ENCODE data around the gene CLASP1.

CLASP1 gene

DNA sequence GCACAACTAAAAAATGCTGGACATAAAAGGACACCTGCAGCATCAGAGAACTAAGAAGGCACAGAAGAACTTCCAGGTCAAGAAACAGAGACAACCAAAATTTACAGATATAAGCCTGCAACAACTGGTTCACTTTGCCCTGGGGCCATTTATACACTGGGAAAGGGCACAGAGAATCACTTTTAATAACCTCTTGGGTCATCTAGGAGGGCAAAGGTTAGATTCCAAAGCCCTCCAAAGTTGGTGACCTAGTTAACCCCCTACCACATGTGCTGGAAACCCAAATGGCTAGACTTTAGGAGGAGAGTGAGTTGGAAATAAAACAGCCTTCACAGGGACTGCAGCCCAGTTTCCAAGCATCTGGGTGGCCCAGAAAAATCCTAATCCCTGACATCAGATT, 115.3 kb downstream of the CLASP1 start:
- TF ChIP-seq, protein P1, sequence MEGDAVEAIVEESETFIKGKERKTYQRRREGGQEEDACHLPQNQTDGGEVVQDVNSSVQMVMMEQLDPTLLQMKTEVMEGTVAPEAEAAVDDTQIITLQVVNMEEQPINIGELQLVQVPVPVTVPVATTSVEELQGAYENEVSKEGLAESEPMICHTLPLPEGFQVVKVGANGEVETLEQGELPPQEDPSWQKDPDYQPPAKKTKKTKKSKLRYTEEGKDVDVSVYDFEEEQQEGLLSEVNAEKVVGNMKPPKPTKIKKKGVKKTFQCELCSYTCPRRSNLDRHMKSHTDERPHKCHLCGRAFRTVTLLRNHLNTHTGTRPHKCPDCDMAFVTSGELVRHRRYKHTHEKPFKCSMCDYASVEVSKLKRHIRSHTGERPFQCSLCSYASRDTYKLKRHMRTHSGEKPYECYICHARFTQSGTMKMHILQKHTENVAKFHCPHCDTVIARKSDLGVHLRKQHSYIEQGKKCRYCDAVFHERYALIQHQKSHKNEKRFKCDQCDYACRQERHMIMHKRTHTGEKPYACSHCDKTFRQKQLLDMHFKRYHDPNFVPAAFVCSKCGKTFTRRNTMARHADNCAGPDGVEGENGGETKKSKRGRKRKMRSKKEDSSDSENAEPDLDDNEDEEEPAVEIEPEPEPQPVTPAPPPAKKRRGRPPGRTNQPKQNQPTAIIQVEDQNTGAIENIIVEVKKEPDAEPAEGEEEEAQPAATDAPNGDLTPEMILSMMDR (IDR thresholded peaks at IDR 0.05; ENCODE audit: extremely low read depth, missing control alignments), result no peak

GRCh38 chr2:121532894-121533293, 116.4 kb downstream of the CLASP1 start:
- TF ChIP-seq, protein P1 (IDR thresholded peaks at IDR 0.05; ENCODE audit: extremely low read depth, missing control alignments), result no peak
- DNase-seq (ENCODE audit: low spot score), result no peak

More for the DNA sequence above, 115.3 kb downstream of the CLASP1 start:
- DNase-seq (ENCODE audit: low spot score), result no peak

- TF ChIP-seq, protein P1 (IDR thresholded peaks at IDR 0.05; ENCODE audit: extremely low read depth, missing control alignments), result no peak
- no peak for DNase-seq (ENCODE audit: low spot score)
These were observed 116.9 kb downstream of the CLASP1 start for GRCh38 chr2:121532347-121532766.

DNA sequence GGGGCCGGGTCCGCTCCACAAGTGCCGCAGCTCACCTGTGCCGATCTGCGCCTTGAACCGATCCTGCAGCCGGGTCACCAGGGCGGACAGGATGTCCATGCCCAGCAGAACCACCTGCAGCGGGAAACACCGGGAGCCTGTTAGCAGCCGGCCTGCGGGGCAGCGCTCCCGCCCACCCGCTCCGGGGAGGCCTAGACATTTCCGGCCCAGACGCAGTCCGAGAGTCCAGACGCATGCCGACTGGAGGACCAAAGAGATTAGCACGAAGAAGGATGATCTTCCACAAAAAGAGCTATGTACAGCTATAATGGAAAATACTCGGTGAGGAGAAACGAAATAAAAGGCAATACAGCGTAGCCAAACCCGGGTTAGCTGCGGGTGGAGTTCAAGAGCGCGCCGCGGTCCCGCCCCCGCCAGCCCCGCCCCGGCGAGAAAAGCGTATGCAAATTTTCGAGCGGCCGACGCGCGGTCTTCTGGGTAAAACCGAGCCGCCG, 119.0 kb downstream of the CLASP1 start:
- peak; percentile 85 for DNase-seq (ENCODE audit: low spot score)
- TF ChIP-seq, protein P1 (IDR thresholded peaks at IDR 0.05; ENCODE audit: extremely low read depth, missing control alignments), result no peak

DNA sequence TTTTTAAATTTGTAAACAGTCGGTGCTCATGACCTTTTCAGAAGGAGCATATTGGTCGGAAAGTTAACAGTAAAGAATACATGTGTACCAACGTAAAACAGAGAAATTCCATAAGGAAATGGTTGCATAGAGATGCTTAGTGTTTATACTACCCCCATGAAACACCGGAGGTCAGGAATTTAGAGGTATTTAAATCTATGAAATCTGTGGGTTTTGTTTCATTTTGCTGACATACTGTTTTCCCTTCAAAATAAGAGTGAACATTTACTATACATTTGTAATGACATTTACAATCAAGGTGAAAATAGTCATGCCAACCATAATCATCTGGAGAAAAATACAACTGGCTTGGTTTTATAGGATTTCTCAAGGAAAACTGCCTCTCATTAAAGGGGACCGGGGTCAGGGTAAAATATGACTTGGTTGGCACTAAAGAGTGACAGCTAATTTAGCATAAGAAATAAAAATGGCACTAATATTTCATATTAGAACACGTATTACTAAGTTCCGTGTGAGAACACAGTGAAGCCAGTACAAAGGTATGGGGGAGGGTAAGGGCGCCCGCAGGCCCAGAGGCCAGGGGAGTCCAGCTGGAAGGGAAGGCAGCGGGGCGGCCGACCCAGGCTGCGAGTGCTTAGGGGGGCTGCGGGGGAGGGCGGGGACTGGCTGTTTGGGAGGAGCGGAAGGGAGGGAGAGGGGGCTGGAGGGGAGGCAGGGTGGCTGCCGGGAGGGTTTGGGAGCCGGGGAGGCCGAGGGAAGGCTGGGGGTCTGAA, 119.6 kb downstream of the CLASP1 start:
- peak; percentile 38 for DNase-seq (ENCODE audit: low spot score)
- TF ChIP-seq, protein P1 (IDR thresholded peaks at IDR 0.05; ENCODE audit: extremely low read depth, missing control alignments), result no peak

GRCh38 chr2:121527009-121527682, 122.1 kb downstream of the CLASP1 start:
- DNase-seq (ENCODE audit: low spot score), result no peak
- TF ChIP-seq, protein P1 (IDR thresholded peaks at IDR 0.05; ENCODE audit: extremely low read depth, missing control alignments), result no peak
